ENCODE results near the gene KIF5A. TPM values are rescaled to one million over a fixed set of nuclear protein-coding genes. Genes with fewer than 3 reads are reported as not detected.

KIF5A gene
- total RNA-seq, 1 experiment from 2014 or later, result not detected

GRCh38 chr12:57632073-57632957 is 82.5 kb downstream of the KIF5A start:
- in situ Hi-C loops (cut with HindIII; ENCODE audit: low pct_unique_long_range_greater_than_20kb, low sequenced_read_pairs), result no loop called here
- DNase-seq (ENCODE audit: low read depth), result peak; percentile 56

- in situ Hi-C loops (cut with HindIII; ENCODE audit: low pct_unique_long_range_greater_than_20kb, low sequenced_read_pairs), result no loop called here
- DNase-seq (ENCODE audit: low read depth), result peak; percentile 82
These were observed 83.4 kb downstream of the KIF5A start, which contains the start of gene B4GALNT1 for GRCh38 chr12:57632958-57633840. Gene B4GALNT1, minus strand, starts transcription at chr12:57633201. Its CDS starts 1,069 bp downstream, at chr12:57632132.

Other genes starting within 250 kb of the KIF5A start
- gene R3HDM2, start 119.0 kb upstream of the KIF5A start, total RNA-seq (2014; rRNA removed; shearing (Covaris generic); ENCODE audit: low replicate concordance), result 22.8 and 27.5 TPM in 2 replicates
- gene INHBC, start 115.3 kb upstream of the KIF5A start, total RNA-seq (2014; rRNA removed; shearing (Covaris generic); ENCODE audit: low replicate concordance), result not detected in 2 replicates
- gene INHBE, start 94.7 kb upstream of the KIF5A start, total RNA-seq (2014; rRNA removed; shearing (Covaris generic); ENCODE audit: low replicate concordance), result not detected in 2 replicates
- gene GLI1, start 90.3 kb upstream of the KIF5A start, total RNA-seq (2014; rRNA removed; shearing (Covaris generic); ENCODE audit: low replicate concordance), result 0.57 and 1.8 TPM in 2 replicates
- gene ARHGAP9, start 70.2 kb upstream of the KIF5A start, total RNA-seq (2014; rRNA removed; shearing (Covaris generic); ENCODE audit: low replicate concordance), result not detected in 2 replicates
- 285 and 315 TPM in 2 replicates for gene MARS1, start 62.0 kb upstream of the KIF5A start, total RNA-seq (2014; rRNA removed; shearing (Covaris generic); ENCODE audit: low replicate concordance)
- gene DDIT3, start 29.5 kb upstream of the KIF5A start, total RNA-seq (2014; rRNA removed; shearing (Covaris generic); ENCODE audit: low replicate concordance), result 19.6 and 64.7 TPM in 2 replicates
- gene MBD6, start 27.2 kb upstream of the KIF5A start, total RNA-seq (2014; rRNA removed; shearing (Covaris generic); ENCODE audit: low replicate concordance), result 4.3 and 8.3 TPM in 2 replicates
- 358 and 362 TPM in 2 replicates for gene DCTN2, start 2.9 kb upstream of the KIF5A start, total RNA-seq (2014; rRNA removed; shearing (Covaris generic); ENCODE audit: low replicate concordance)
- gene PIP4K2C, start 41.1 kb downstream of the KIF5A start, total RNA-seq (2014; rRNA removed; shearing (Covaris generic); ENCODE audit: low replicate concordance), result 33.7 and 39.2 TPM in 2 replicates
- gene DTX3, start 54.8 kb downstream of the KIF5A start, total RNA-seq (2014; rRNA removed; shearing (Covaris generic); ENCODE audit: low replicate concordance), result 9.6 and 14.4 TPM in 2 replicates
- gene ARHGEF25, start 61.4 kb downstream of the KIF5A start, total RNA-seq (2014; rRNA removed; shearing (Covaris generic); ENCODE audit: low replicate concordance), result 43.3 and 58.6 TPM in 2 replicates
- gene B4GALNT1, start 83.2 kb downstream of the KIF5A start, total RNA-seq (2014; rRNA removed; shearing (Covaris generic); ENCODE audit: low replicate concordance), result 64.3 and 66.6 TPM in 2 replicates
- gene OS9, start 144.1 kb downstream of the KIF5A start, total RNA-seq (2014; rRNA removed; shearing (Covaris generic); ENCODE audit: low replicate concordance), result 185 and 187 TPM in 2 replicates
- gene AGAP2, start 188.7 kb downstream of the KIF5A start, total RNA-seq (2014; rRNA removed; shearing (Covaris generic); ENCODE audit: low replicate concordance), result 0.46 and 1.1 TPM in 2 replicates
- 103 and 136 TPM in 2 replicates for gene TSPAN31, start 195.0 kb downstream of the KIF5A start, total RNA-seq (2014; rRNA removed; shearing (Covaris generic); ENCODE audit: low replicate concordance)
- 463 and 654 TPM in 2 replicates for gene CDK4, start 202.3 kb downstream of the KIF5A start, total RNA-seq (2014; rRNA removed; shearing (Covaris generic); ENCODE audit: low replicate concordance)
- 8.0 and 16.6 TPM in 2 replicates for gene MARCHF9, start 205.1 kb downstream of the KIF5A start, total RNA-seq (2014; rRNA removed; shearing (Covaris generic); ENCODE audit: low replicate concordance)
- 0.07 and 0.46 TPM in 2 replicates for gene CYP27B1, start 217.0 kb downstream of the KIF5A start, total RNA-seq (2014; rRNA removed; shearing (Covaris generic); ENCODE audit: low replicate concordance)
- gene METTL1, start 222.1 kb downstream of the KIF5A start, total RNA-seq (2014; rRNA removed; shearing (Covaris generic); ENCODE audit: low replicate concordance), result 30.4 and 118 TPM in 2 replicates
- gene EEF1AKMT3, start 222.6 kb downstream of the KIF5A start, total RNA-seq (2014; rRNA removed; shearing (Covaris generic); ENCODE audit: low replicate concordance), result 10.5 and 12.6 TPM in 2 replicates
- gene TSFM, start 232.7 kb downstream of the KIF5A start, total RNA-seq (2014; rRNA removed; shearing (Covaris generic); ENCODE audit: low replicate concordance), result 25.5 and 49.0 TPM in 2 replicates